HL-60/S4 treated with retinoic acid at 250 ng/mL for 4 days and 3 days (cell line): ENCODE results near the gene CEMIP2.
"Not testable (repeated sequence)": the region's sequence is repeated elsewhere in the genome, so short reads cannot be mapped to it uniquely, and the experiment has no call there.

ENCODE experiments used
- in situ Hi-C: fragments of 300-500 bp; cut with MboI; formaldehyde crosslinking; loops from 2 replicates; pipeline ENCODE4 v1.7.0; 2022; ENCODE audit warnings: low sequenced_read_pairs

The CEMIP2 gene

DNA sequence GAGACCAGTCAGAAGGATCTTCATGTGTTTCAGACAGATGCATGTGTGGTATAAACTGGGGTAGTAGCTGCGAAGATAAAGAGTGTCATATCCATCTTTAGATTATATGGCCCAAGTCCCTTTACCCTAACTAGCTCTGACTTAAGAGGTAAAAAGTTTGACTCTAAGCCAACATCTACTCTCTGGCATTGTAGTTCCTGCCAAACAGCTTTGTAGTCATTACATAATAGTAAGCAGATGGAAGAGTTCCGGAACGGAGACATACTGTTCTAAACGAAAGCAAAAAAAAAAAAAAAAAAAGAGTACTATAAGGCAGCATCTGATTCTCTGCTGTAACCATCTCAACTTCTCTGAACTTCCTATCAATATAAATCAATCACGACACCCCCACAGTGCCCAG, 48.8 kb downstream of the CEMIP2 start:
- in situ Hi-C loops = no loop called here

DNA sequence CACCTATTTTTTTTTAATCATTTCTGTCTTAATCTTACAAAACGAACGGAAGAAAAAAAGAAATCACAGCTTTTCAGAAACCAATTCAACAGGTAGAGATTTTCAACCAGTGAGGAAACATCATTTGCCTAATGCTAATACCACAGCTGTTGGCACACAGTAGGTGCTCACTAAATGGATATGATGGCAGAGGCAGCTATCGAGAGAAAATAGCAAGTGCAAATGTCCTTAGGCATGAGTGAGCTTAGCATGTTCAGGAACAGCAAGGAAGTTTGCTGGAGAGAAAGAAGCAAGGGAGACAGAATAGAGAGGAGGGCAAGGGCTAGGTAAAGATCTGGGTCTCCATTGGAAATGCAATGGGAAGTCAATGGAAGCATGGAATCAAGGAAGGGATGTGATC, 49.2 kb downstream of the CEMIP2 start:
- in situ Hi-C loops = no loop called here

DNA sequence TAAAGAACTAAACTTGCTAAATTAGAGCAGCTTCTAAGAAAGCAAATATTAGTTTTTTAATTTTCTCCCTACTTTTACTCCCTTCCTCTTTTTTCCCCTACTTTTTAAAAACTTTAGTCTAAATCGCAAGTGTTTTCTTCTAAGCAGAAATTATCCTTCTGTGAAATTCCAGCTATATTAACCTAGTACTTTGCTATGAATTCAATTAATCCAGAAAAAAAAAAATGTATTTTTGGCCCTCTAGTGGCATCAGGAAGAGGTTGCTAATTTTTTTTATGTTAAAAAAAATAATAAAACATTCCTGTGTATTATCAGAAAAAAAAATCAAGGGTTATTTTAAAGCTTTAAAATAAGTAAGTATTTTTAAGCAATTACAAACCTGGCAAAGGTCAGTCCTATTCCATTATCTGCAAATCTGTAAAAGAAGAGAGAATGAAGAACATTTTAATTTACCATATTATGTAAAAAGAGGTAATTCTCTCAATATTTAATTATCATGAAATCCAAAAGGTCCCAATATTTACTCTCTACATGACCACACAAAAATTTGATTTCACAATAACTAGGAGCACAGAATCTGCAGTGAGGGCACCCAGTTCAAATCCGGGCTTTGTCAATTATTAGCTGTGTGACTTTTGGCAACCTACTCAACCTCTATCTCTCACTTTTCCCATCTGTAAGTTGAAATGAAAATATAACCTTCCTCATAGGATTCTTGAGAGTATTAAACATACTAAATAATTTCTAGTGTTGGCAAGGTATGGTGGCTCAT, 52.0 kb downstream of the CEMIP2 start:
- in situ Hi-C loops = no loop called here

DNA sequence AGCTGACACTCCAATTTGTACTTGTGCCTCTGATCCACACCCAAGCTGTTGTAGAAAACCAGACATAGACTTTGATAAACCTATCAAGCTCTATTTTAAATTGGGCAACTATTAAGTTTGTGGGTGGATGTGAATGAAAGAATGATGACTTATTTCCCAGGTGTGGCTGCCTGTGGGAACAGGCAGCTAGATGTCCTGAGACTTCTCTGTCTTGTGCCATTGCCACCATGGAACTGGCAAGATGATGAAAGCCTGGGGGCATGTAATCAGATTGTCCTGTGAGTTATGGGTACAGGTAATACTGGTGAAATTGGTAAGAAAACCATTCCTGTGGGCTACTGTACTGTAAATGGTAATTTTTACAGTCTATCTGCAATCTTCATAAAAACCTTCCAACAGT, 57.5 kb downstream of the CEMIP2 start:
- in situ Hi-C loops = no loop called here

DNA sequence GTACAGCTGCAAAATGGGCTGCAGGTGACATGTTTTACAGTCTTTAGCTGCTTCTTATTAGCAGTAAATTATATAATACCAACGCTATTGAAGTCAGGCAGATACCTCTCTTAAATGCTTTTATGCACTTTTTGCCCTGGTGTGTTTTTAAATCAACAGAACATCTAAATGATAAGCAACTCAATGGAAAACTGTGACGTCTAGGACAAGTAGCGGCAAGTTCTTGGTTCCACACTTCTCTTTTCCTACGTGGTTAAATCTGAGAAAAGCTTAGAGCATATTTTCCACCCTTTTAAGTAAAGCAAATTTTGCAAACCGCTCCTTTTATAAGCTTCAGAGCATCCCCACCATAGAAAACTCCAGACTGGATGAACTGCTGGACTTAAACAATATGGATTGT, 58.1 kb downstream of the CEMIP2 start:
- in situ Hi-C loops = no loop called here

DNA sequence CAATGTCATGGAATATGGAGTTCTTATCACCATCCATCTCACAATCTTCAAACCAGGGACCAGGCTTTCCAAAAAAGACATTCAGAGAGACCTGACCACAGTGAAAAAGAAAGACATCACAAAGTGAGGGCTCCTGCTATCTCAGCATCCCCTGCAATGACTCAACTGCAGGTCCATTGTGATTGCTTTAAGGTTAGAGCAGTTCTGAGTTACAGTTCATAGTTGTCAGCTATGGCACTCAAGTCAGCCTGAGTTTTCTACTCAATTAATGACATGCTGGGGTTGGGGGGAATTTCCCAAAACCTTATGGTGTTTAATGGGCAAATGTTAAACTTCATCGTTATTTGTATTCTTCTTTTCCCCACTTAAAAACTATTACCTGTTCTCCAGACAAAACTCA, 58.9 kb downstream of the CEMIP2 start:
- in situ Hi-C loops = no loop called here

DNA sequence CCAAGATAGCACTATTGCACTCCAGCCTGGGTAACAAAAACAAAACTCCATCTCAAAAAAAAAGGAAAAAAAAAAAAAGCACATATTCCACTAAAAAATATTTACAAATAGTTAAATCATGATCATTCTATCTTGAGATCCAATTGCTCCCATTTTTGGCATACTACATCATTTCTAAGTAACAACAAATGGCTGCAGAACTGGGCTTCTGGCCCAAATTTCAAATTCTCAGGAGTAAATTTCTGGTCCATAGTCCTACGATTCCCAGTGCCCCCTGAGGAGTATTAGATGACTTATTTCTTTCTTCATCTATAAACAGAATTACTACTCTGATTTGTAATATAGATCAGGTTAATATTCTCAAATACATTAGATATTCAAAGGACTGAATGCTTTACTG, 62.1 kb downstream of the CEMIP2 start:
- in situ Hi-C loops = no loop called here

DNA sequence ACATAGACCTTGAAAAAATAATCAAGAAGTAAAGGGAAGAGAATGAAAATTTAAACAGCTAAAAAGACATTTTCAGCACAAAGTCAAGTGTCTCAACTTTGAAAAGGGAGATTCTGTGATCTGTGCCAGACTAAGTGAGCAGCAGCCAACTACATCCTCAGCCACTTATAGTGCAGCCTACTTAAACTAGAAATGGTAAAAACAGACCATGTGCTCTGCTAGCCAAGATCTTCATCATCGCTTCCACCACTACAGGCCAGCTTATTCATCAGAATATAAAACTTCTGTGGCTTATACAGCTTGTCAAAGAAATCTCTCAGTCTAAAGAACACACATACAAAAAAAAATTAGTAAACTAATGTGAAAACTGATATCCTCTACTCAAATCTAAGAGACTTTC, 63.5 kb downstream of the CEMIP2 start:
- in situ Hi-C loops = no loop called here

DNA sequence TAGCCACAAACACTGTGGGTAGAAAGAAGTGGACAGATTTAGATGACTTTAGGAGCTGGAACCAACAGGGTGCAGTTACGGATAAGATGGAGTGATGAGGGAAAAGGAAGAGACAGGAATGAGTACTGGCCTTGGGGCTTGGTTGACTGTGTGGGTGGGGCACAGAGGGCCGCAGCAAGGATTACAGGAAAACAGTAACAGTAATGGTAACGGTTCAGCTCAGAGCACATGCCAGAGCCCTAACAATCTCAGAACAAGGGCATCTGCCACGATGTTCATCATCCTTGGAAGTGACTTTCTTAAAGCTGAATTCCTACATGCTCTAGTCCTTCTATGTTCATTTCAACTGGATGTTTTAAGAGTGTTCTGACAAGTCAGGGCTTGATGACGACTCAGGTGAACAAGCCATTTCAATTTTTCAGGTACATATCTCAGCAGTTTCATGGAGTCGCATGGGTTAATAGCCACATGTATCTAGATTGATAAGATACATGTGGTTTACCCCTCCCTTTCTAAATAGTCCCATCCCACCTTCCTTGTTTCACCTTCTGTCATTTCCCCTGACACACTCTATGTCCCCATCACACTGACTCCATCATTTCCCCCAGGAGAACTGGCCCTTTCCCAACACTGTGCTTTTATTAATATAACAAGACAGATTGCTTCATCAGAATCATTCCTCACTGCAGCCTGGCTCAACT, 65.0 kb downstream of the CEMIP2 start:
- in situ Hi-C loops = no loop called here

DNA sequence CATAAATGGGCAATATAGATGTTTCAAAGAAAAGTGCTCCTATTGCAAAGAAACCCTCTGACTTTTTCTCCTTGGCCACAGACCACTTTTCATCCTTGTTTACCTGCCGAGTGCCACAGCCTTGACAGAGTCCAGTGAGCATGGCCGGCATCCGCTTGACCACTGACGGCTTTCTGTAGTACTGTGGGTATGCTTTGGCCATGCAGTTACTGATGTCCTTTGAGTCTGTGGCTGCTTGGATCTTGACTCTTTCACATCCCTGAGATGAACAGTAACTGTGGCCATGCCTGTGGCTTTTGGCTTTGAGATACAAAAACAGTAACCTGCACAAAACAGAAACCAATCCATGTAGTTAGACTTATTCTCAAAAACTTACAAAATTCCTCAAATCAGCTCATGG, 70.4 kb downstream of the CEMIP2 start:
- in situ Hi-C loops = no loop called here

DNA sequence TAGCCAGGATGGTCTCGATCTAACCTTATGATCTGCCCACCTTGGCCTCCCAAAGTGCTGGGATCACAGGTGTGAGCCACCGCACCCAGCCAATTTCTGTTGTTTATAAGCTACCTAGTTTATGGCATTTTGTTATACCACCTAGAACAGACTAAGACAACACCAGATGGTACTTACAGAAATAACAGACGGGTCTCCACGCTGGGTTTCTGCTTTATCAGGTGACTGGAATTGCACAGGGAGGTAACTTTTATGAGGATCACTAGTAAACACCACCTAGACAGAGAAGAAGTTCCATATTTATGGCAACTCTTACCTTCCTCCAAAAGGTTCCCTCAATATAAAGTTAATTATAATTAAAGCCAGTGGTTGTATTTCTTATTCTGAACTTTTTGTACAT, 74.0 kb downstream of the CEMIP2 start:
- in situ Hi-C loops = no loop called here

DNA sequence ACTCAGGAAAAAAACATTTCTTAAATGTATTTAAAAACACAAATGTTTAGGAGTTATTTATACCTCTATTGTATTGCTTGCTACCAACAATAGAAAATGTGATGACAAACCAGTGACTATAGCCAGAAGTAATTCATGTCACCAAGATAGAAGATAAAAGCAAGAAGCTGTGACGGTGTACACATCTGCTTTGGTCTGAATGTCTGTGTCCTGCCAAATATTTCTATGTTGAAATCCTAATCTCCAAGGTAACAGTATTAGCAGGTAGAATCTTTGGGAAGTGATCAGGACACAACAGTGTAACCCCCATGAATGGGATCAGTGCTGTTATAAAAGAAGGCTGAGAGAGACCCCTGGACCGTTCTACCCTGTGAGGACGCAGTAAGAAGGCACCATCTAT, 74.7 kb downstream of the CEMIP2 start:
- in situ Hi-C loops = no loop called here

DNA sequence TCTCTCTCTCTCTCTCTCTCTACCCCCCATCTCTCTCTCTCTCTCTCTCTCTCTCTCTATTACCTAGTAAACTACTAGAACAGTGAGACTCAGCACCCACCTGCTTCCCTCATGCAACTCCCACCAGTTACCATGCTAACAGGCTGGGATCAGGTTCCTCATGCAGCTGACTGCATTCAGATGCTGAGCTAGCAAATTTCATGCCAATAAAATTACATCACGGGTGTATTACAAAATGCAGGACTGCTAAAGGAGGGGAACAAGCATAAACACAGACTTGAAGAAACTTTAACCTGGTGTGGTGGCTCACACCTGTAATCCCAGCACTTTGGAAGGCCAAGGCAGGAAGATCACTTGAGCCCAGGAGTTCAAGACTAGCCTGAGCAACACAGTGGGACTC, 76.0 kb downstream of the CEMIP2 start:
- in situ Hi-C loops = no loop called here

DNA sequence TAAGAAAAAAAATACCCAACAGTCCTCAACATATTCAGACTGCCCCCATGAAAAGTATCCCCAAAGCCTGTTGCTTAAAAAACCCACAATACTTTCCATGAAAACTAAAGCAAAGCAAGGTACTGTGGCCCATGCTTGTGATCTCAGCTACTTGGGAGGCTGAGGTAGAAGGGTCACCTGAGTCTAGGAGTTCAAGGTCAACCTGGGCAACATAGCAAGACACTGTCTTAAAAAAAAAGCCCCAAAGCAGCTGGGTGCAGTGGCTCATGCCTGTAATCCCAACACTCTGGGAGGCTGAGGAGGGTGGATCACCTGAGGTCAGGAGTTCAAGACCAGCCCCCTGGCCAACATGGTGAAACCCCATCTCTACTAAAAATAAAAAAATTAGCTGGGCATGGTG, 76.7 kb downstream of the CEMIP2 start:
- in situ Hi-C loops = not testable (repeated sequence)

DNA sequence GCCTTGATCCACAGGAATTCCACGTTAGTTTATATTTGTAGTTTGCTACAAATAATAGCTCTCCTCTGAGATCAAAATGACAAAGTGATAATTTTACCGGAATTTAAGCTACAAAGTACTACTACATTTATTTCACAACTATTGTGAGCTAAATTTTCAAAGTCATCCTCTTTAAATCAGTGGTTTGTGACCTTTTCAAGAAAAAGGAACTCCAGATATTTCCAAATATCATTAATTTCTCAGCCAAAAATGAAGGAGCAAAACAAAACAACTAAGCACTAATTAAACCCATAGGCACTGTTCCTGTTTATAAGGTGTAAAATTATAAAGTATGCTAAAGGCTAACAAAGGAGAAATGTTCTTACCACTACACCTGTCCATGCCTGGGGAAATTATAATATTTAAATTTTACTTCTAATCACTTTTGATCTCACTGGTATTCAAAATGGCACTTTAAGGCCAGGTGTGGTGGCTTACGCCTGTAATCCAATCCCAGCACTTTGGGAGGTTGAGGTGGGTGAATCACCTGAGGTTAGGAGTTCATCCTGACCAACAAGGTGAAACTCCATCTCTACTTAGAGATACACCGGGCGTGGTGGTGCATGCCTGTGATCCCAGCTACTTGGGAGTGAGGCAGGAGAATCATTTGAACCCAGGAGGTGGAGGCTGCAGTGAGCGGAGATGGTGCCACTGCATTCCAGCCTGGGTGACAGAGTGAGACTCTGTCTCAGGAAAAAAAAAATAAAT, 77.5 kb downstream of the CEMIP2 start:
- in situ Hi-C loops = no loop called here

DNA sequence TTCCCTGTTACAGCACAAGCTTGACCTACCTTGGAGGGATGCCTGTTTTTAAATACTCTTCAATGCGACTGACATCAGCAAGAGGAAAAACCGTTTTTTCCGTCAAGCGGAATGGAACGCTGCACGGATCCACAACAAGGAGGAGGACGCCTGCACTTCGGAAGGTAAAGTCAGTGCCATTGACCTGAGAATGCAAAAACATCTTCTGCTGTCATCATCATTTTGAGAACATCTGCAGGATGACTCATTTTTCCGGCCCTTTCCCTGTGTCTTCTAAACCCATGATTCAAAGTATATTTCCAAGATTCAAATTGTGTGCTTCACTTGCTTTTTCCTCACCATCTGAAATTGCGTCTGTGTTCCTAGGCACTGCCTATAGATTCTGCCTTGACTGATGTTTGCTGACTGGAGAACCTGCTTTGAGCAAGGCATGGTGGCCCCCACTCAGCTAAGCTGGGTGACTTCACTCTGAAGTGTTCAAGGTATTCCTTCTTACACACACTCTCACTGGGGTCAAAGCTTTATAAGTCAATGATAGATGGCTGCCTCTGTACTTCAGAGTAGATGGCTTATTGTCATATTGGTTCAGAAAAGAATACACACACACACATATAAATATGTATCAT, 78.1 kb downstream of the CEMIP2 start:
- in situ Hi-C loops = no loop called here

DNA sequence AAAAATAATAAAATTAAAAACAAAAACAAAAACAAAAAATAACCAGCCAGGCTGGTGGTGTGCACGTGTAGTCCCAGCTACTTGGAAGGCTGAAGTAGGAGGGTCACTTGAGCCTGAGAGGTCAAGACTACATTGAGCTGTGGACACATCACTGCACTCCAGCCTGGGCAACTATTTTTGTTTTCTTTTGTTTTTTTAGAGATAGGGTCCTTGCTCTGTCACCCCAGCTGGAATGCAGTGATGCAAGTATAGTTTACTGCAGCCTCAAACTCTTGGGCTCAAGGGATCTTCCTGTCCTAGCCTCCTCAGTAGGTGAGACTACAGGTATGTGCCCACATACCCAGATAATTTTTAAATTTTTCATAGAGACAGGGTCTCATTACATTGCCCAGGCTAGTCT, 80.6 kb downstream of the CEMIP2 start:
- in situ Hi-C loops = no loop called here

DNA sequence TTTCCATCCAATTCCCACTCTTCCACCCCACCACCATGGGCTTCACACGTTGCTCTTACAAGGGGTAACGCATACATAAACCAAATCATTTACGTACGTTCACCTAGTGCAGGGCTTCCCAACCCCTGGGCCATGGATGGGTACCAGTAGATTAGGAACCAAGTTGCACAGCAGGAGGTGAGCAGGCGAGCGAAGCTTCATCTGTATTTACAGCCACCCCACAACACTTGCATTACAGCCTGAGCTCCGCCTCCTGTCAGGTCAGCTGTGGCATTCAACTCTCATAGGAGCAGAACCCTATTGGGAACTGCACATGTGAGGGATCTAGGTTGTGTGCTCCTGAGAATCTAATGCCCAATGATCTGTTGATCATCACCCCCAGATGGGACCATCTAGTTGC, 82.3 kb downstream of the CEMIP2 start:
- in situ Hi-C loops = no loop called here

DNA sequence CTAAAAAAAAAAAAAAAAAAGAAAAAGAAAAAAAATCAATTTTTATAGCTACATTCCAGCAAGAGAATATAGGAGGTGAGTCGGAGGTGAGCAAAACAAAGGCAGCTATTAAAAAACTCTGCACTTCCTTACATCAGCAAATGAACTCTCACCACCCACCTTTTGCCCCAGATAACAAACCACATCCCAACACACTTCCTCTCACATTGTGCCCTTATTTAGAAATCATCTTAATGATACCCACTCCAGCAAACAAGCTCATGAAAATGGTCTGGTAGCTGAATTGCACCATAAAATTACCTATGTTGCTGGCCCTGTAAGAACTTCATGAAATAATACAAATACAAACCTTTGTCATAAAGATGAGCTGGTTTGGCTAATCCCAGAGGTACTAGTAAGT, 82.9 kb downstream of the CEMIP2 start:
- in situ Hi-C loops = no loop called here

DNA sequence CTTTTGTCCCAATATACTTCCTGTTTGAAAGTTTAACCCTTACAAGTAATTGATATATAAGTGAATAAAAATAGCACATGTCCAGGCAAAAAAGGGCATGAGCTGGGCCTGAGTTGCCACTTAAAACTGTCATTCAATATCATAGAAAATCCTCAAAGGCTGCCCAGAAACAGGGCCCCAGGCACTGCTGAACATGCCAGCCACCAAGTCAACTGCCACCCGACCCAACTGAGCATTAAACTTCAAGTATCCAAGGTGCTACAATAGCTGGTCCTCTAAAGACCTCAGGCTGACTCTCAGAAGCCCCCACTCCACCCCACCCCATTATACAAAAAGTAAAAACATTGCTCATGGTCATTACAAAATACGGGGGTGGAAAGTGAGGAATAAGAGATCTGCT, 83.7 kb downstream of the CEMIP2 start:
- in situ Hi-C loops = no loop called here

DNA sequence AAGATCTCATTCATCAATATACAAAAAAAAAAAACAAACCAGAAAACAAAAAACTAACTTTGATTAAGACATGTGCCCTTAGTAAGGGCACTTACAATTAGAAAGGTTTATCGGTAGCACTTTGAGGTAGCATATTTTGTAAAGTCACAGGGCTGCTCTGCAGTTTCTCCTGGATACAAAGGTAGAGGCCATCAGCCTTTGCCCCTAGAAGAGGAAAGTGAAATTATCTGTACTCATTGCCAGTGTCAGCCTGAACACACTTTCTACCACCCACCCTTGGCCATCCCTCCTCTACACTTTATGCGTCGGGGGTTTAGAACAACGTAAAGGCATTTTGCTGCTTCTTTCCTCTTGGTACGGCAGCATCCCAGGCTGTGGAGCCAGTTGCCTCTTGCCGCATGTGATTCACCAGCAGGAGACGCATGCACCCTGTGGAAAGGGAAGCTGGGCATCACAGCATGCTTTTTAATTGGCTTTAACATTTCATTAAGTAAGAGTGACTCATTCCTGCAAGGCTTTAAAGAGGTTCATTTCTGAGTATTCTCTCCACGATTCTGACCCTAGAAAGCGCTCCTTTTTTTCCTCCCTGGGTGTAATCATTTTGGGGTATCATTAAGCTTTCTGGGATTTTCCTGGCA, 84.6 kb downstream of the CEMIP2 start:
- in situ Hi-C loops = no loop called here
